PFSK-1 (cell line): ENCODE results near the gene ARL15.

Source experiments
- FOXP2 ChIP-seq: optimal IDR thresholded peaks from 2 replicates; pipeline ENCODE3; 2011; ENCODE audit warnings: borderline replicate concordance, control low read depth, inconsistent platforms; ENCODE audit not compliant: insufficient read depth; ENCODE audit errors: extremely low read length, extremely low read depth
- POLR2AphosphoS5 ChIP-seq: IDR thresholded peaks from 2 replicates; pipeline ENCODE4 v1.6.1; 2012; ENCODE audit warnings: low read depth, mild to moderate bottlenecking, control low read depth, low read length, moderate library complexity
- REST ChIP-seq, 2 experiments: IDR thresholded peaks; 2 replicates each; pipeline versions ENCODE4 v1.6.1 to v1.8.0; 2011 to 2012; ENCODE audit warnings: low read depth in 2 of 2, low read length in 2 of 2, control low read depth in 1 of 2, inconsistent platforms in 1 of 2, mild to moderate bottlenecking in 1 of 2, moderate library complexity in 1 of 2; ENCODE audit not compliant: insufficient read depth in 1 of 2
- SIN3A ChIP-seq: IDR thresholded peaks from 2 replicates; pipeline ENCODE4 v1.6.1; 2012; ENCODE audit warnings: mild to moderate bottlenecking, low read length, moderate library complexity, borderline replicate concordance; ENCODE audit not compliant: insufficient read depth

GRCh38 chr5:54360089-54360488 is 49.7 kb upstream of the ARL15 start:
- no peak for TF ChIP-seq POLR2AphosphoS5
- TF ChIP-seq SIN3A, result no peak
- no peak for TF ChIP-seq REST (IDR thresholded peaks at IDR 0.05; ENCODE audit: insufficient read depth in 1 of 2, low read depth in 2 of 2, low read length in 2 of 2)
- no peak for TF ChIP-seq FOXP2
